ENCODE results near the gene TJP1.

TJP1 gene

GRCh38 chr15:29822100-29822683 is at the start of gene TJP1:
TJP1 (minus strand) TSS chr15:29822468; CDS start chr15:29822028, 440 bp downstream.
- no peak for DNase-seq

GRCh38 chr15:29871401-29871800 is 49.1 kb upstream of the TJP1 start:
- DNase-seq, result no peak

- no peak for DNase-seq
Measured at GRCh38 chr15:29870495-29871151, 48.4 kb upstream of the TJP1 start.

GRCh38 chr15:29867241-29868000 is 45.2 kb upstream of the TJP1 start:
- DNase-seq, result no peak

GRCh38 chr15:29866337-29866736 is 44.1 kb upstream of the TJP1 start:
- no peak for DNase-seq

DNA sequence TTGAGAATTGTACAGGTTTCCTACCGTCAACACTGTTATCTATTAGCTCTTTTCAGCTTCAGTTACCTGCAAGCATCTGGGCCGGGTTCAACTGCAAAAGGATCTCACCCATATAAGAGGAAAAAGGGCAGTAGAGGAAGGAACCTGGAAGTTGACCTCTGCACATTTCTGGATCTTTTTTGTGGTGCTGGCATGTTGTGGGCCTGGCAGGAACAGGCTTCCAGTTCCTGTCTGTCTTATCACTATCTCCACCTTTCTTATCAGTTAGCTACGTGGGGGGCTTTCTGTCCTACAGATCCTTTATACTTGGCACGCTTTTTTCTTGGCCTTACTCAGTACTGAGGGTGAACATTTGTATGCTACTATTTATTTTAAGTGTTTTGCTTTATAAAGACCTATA is 42.2 kb upstream of the TJP1 start:
- DNase-seq, result no peak

DNA sequence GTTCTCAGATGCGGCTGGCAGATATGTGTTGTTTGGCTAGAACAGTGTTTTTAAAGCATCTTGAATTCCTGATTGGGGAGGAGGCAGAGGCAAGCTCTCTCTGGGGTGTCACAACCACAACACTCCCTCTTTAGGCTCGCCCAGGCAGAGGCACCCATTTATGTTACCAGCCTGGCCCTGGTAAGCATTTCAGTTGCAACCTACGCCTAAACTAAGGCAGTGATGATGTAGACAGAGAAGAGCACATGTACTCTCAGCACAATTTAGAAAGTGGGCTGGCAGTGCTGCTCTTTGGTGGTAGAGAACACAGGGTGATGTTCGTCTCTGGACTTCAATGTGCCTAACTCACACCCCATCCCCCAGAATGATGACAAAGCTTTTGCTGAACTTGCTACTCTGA is 41.2 kb upstream of the TJP1 start:
- no peak for DNase-seq

DNA sequence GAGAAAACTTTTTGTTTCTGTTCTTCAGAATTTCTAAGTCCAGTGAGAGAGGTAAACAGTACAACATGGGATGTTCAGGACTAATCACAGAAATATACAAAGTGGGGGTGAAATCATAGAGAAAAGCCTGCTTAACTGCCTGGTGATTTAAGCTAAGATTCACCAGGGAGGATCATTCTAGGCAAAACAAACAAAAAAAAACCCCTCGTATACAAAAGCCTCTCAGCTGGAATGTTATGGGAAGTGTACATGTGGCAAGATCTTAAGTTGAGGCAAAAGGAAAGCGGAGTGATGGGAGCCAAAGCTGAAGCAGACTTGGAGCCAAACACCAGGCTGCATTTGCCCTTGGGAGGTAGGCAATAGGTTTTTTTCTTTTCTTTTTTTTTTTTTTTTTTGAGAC is 40.0 kb upstream of the TJP1 start:
- DNase-seq, result no peak

- DNase-seq, result no peak
Measured at GRCh38 chr15:29860872-29861271, 38.6 kb upstream of the TJP1 start.

- DNase-seq, result no peak
Measured at GRCh38 chr15:29859973-29860715, 37.9 kb upstream of the TJP1 start.

DNA sequence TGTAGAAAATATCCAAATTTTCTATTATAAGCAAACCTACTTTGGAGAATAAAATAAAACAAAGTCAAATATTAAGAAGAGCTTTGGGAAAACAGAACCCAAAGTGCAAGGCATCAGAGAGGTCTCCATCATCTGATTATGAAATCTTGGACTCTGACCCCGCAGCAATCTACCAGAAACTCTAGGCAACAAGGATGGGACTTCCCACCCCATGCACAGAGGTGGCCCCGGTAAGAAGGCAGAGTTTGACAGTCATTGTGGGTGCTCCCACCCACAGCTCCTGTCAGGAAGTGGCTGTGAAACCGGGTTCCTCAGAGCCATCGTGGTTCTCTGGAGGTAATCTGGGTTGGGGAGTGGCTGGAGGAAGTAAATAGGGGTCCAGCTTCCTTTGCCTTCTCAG is 37.0 kb upstream of the TJP1 start:
- DNase-seq, result no peak

- DNase-seq, result no peak
Measured at GRCh38 chr15:29857221-29857789, 35.0 kb upstream of the TJP1 start.

- no peak for DNase-seq
Measured at GRCh38 chr15:29854413-29854812, 32.1 kb upstream of the TJP1 start.

GRCh38 chr15:29853211-29853987 is 31.1 kb upstream of the TJP1 start:
- DNase-seq, result no peak

- no peak for DNase-seq
Measured at GRCh38 chr15:29852201-29852600, 29.9 kb upstream of the TJP1 start.

DNA sequence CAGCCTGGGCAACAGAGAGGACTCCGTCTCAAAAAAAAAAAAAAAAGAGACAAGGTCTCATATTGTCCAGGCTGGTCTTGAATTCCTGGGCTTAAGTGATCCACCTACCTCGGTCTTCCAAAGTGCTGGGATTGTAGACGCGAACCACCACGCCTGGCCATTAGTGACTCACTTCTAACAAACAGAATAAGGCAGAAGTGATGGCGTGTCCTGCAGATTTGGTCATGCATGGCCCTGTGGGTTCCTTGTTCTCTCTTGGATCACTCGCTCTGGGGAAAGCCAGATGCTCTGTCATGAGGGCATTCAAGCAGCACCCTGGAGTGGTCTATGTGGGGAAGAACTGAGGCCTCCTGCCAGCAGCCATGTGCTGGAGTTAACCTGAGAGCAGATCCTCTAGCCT is 27.4 kb upstream of the TJP1 start:
- DNase-seq, result no peak

DNA sequence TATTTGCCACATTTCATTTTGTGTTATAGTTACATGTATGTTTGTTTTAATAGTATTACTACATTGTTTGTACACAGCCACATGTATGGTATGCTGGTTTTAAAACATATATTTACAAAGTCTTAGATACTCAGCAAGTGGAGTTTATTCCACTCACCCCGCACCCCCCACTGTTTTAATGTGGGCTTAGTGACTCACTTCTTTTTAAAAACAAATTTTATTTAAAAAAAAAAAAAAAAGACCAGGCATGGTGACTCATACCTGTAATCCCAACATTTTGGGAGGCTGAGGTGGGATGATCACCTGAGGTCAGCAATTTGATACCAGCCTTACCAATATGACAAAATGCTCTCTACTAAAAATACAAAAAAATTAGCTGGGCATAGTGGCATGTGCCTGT is 26.9 kb upstream of the TJP1 start:
- DNase-seq, result no peak

- DNase-seq, result no peak
Measured at GRCh38 chr15:29844290-29844903, 22.1 kb upstream of the TJP1 start.

DNA sequence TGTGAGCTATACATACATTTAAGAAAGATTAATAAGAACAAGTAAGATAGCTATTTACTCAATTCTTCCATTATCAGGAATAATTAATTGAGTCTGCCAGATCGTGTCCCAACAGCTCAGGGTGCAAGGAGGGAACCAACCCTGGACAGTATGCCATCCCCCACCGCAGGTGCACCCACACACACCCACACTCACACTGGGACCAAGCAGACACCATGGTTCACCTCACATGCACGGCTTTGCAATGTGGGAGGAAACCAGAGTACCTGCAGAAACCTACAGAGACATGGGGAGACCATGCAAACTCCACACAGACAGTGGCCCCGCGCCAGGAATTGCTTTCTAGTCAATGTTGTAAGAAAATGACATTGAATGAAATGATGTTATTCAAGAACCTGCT is 20.0 kb upstream of the TJP1 start:
- no peak for DNase-seq

- DNase-seq, result no peak
Measured at GRCh38 chr15:29840926-29841325, 18.7 kb upstream of the TJP1 start.

DNA sequence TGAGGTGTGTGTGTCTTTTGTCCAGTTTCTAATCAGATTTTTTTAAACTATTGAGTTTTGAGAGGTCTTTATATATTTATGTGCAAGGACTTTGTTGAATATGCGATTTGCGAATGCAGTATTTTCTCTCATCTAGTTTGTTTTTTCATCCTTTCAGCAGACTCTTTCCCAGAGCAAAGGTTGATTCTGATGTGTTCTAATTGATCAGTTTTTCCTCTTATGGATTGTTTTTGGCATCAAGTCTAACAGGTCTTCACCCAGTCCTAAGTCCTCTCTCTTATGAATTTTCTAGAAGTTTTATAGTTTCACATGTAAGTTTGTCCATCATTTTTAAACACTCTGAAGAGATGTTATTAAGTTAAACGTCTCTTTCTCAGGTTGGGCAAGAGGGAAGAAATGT is 17.8 kb upstream of the TJP1 start:
- no peak for DNase-seq
